ENCODE results near the gene TBX1.

DNA sequence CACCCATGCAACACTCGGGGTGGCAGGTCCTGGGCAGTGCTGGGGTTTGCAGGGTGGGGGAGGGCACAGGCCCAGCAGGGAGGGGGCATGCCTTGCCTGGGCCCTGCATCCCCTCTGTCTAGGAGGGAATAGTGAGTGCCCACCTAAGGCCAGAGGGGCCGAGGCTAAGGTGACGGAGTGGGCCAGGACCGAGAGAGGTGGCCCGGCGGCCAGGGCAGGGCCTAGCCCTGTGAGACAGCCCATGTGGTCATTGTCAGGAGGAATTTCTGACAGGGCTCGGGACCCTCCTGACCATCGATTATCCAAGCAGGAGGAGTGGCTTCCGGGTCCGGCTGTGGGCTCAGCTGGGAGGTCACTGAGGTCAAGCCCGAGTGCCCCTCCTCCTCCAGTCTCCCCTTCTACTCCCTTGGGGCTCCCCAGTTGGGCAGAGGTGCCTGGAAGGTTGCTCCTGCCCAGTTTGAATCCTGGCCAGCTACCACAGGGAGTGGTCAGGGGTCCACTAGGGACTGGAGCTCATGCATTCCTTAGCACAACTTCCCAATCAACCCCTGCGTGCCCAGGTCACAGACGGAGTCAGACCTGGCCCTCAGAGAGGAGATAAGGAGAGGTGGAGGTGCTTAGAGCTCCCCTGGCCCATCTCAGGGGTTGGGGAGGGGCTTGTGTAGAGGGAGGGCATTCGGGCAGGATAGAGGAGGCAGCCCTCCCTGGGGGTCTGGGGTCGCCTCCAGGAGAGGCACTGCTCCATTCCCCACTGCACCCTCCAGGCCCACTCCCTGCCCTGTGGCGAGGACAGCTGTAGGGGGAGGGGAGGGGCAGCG is 22.5 kb upstream of the TBX1 start:
- TF ChIP-seq CTCF (IDR thresholded peaks at IDR 0.05; ENCODE audit: insufficient read depth, low read length) (no peak), POLR2AphosphoS5 (IDR thresholded peaks at IDR 0.05; ENCODE audit: low read depth) (no peak), GABPA (IDR thresholded peaks at IDR 0.05; ENCODE audit: low read depth) (no peak), REST (IDR thresholded peaks at IDR 0.05; ENCODE audit: insufficient replicate concordance, low read depth) (no peak)

All from HL-60 (cell line).